Stimulated activated CD8-positive, alpha-beta memory T cell treated with anti-CD3 and anti-CD28 coated beads, Interleukin-4, amount 100 ng/mL, for 1 hour (primary cell): ENCODE results near the gene PLAC1.

ENCODE experiments used
- DNase-seq, 2 donors: peaks; one replicate each; pipeline ENCODE4 v3.0.0-alpha.2; 2020; ENCODE audit warnings: low read depth in 2 of 2, low spot score in 1 of 2

Gene PLAC1

DNA sequence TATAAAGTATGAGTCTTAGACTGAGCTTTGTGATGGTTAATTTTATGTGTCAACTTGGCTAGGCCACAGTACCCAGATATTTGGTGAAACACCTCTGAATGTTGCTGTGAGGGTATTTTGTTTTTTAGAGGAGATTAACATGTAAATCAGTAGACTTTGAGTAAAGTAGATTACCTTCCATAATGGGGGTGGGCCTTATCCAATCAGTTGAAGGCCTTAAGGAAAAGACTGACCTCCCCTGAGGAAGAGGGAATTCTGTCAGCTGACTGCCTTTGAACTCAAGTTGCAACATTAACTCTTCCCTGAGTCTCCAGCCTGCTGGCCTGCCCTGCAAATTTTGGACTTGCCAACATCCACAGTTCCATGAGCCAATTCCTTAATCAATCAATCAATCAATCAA lies 66.0 kb downstream of the PLAC1 start:
- no peak for DNase-seq

DNA sequence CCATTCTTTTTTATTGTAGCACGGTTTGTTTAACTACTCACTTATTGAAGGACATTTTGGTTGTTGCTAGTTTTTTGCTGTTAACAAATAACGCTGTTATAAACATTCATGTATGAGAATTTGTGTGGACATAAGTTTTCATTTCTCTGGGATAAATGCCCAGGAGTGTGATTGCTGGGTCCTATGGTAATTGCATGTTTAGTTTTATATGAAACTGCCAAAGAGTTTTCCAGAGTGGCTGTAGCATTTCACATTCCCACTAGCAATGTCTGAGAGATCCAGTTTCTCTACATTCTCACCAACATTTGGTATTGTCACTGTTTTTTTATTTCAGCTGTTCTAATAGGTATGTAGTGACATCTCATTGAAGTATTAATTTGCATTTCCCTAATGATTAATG lies 66.8 kb downstream of the PLAC1 start:
- DNase-seq, result no peak

DNA sequence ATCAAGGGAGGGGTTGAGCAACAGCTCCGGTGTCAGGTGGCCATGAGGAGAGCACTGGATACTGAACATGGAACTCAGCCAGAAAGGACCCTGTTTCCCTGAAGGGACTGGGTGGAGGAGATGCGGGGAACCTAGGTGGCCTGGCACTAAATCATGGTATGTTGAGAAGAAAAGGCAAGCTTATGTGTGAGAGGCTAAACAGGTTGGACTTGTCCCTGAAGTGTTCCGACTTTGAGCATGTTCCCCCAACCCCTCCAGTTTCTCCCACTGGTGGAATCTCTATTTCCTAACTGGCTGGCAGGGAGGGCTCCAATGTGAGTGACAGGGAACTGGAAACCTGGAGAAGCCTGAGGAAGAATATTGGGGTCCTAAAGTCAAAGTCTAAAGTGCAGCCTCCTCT lies 69.5 kb downstream of the PLAC1 start:
- DNase-seq, result no peak

DNA sequence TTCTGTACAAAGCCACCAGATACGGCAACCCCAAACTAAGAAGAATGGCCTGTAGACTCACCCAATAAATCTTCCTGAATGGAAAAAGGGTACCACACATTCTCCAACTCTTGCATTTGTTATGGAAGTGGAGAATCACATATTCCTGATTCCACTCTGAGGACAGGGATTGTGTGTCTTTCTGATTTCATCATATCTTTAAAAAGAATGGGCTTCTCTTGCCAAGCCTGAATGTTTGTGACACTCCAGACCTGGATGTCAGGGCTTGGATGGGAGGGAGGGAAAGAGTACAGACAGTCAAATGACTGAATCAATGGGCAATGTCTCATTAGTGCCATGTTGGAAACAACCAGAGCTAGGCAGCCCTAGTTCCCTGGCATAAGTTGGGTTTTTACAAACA lies 77.4 kb downstream of the PLAC1 start:
- no peak for DNase-seq

DNA sequence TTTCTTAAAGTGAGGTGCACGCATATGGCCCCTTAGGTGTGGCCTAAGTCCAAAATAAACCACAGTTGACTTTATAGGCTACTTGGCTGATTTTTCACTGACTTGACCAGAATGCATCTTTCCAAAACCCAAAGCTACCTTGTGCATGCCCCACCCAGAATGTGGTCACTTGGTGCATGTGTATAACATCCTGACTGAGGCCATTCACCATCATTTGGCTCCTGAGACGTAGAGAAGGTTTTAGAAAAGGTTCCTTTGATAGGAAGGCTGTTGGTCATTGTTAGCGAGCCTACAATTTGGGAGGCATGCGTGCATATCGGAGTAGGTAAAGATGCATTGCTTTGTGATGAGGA lies 84.6 kb downstream of the PLAC1 start:
- DNase-seq, result no peak

DNA sequence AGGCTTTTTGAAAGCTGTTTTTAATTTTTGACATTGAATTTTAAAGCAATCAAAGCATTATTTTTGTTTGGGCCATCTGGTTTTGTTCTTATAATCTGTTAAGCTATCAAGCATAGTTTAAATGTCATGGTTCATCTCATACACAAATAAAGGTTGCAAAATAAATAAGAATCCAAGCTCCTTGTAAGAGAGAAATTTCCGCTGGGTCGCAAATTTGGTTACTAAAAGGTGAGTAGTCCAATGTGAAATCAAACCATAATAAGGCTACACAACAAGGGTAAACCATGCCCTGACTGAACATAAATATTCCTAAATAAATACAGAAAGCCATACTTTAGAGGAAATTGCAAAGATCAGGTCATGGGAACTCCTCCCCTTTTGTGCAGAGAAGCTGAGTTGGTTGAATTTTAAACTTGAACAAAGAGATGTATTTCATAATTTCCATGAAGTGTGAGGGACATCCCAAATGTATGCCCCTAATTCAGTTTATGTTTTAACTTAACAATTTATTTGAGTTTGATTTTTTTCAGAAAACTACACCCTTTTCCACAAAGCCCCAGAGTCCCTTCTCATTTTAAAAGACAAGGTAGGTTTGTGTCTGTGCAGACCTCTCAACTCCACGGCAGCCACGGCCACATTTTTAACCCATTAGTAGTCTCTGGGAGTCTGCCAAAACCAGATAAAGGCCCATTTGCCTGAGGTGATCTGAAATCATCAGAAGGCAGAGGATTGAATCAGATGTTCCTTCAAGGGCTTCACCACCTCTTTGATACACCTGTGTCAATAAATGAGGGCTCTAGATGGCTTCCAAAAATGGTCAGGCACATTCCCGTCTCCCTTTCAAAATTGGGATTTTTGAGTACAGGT lies 85.2 kb downstream of the PLAC1 start:
- no peak for DNase-seq

DNA sequence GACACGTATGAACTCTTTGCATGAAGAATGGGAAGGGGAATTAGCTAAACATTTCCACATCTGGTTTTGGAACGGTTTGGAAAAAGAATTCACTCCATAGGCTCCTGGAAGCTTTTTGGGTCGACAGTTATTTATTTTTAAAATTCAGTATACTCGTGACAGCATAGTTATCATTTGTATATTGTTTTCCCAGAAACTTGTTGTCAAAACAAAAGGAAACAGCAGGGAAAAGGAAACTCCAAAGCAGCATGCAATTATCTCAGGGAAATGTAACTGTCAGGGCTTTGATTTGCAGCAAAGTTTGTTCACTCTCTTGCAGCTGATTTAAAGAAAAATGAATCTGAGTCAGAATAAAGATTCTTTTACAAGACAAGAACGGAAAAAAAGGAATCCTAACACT lies 86.5 kb downstream of the PLAC1 start:
- DNase-seq, result no peak

DNA sequence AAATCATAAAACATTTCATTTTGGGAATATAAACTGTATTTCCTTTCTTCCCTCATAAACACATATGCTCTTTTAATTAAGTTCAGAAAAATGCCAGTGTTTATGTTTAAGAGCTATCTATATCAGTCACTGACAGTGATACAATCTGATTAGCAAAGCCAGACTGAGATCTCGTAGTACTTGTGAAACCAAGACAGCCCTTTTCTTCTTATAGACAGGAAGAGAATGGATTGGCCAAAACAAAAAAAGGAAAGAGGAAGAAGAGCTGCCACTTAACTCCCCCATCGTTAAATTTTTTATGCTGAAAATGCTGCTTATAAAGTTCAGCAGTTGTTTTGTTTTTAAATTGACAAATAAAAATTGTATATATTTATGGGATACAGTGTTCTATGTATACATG lies 87.4 kb downstream of the PLAC1 start:
- DNase-seq, result no peak

DNA sequence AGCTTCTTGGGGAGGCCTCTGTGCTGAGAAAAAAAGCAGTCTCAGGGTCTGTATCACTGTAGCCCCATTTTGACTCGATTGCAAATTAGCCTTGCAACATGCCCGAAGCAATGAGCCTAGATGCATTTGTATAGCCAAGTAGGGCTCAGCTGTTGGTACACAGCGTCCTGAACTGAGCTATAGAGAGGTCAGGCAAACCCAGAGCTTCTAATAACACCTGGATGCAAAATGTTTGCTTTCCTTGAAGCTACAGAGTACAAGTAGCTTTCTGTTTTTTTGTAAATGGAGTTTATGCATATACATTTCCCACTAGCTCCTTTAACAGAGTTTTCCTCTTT lies 87.8 kb downstream of the PLAC1 start:
- DNase-seq, result no peak

DNA sequence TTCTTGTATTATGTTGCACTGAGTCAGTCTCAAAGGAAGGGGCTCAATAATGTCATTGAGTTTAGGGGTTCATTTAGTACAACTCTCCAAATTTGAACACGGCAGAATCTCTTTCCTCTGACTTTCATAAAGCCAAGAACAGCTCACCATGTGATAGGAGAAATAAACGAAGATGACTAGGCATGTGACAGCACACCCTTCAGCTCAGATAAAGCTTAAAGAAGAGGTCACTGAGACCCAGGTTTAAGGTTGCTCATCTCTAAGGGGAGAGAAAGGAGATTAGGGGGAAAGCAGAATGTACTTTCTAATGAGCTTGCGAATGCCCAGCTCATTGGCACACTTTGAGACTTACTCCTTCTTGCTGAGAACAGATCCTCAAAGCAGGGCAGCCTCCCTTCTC lies 89.0 kb downstream of the PLAC1 start:
- no peak for DNase-seq

DNA sequence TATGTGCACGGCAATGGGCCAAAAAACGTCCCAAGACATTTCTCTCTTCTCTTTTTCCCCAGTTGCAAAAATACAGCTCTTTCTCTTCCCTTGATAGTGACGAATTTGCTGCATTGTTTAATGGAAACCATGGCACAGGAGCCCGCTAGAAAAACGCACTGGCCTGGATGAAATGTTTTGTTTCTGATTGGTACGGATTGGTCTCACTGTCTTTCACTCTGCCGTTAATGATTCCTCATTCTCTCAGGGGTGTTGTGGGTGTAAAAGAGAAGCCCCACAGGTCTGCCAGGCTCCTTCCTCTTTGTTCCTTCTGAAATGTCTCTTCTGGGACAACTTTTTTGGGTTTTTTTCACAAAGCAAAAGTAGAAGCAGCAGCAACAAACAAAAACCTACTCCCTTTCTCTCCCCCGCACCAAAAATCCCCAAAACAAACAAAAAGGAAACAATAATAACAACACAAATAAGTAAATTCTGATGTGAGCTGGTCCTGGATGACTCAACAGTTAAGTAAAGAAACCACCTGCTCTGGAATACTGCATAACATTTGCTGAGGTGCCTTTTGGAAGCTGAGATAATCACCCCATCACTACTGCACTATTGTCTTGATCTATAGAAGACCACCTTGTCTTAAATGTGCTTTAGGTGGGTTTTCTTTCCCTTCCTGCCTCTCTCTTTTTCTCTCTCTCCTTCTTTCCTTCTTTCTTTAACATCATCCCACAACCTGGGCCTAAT lies 89.8 kb downstream of the PLAC1 start:
- no peak for DNase-seq

DNA sequence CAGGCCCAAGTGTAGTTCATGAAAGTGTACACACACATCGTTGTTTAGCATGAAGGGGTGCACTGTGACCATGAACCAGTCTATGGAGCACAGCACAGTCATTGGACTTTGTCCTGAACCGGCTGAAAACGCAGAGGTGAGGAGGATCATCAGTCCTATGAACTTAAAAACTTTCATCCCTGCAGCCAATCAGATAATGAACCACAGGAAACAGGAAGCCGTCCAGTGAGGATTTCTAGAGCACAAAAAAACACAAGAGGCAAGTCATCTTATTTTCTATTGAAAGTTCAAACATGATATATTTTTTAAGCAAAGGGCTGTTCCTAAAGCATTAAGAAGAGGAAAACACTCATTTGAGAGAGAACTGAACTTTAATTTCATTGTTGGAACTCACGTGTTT lies 91.8 kb downstream of the PLAC1 start:
- DNase-seq, result no peak

DNA sequence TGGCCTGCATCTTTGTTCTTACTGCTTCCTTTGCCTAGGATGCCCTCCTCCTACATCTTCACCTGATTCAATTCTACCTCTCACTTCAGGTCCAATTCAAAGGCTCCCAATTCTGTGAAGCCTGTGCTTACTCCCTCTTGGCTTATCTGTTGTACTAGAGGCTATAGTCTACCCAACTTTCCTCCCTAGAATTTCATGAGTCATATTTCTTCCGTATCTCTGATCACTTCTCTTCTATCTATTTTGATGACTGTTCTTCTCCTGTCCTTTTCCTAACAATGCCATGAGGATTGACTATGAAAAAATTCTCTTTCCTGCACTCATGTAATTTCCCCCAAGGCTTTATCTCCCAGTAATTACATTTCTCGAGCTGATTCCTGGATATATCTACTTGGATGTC lies 96.3 kb downstream of the PLAC1 start:
- DNase-seq, result no peak

DNA sequence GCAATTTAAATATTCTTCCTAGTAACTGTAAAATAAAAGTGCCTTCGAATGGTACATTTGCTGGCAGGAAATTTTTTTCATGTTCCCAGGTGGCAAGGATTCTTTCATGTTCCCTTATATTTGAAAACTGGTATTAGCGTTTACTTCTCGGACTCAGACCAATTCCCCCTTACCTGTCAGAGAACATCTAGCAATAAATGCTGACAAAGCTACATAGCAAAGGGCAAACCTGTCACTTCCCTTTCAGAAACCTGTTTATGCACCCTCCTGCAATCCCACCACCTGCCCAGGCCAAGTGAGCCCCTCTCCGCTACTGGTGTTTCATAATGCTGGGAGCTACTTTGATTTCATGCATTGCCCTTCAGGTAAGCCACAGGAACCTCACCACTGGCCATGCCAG lies 100.1 kb downstream of the PLAC1 start:
- no peak for DNase-seq

DNA sequence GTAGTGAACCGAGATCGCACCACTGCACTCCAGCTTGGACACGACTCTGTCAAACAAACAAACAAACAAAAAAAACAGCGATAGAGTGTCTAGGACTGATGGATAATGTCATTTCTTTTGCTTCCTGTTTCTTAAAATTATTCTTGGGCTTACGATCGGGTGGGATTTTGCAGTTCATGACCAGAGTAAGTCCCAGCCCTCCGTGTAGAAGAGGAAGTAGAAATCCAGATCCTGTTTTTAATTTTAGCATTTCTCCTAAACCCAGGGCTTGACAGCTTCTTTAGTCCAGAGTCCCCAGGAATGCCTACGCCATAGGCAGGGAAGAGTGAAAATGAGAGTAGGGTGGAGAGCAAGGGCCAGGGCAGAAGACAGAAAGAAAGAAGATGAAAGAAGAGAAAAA lies 104.0 kb downstream of the PLAC1 start:
- DNase-seq, result no peak

DNA sequence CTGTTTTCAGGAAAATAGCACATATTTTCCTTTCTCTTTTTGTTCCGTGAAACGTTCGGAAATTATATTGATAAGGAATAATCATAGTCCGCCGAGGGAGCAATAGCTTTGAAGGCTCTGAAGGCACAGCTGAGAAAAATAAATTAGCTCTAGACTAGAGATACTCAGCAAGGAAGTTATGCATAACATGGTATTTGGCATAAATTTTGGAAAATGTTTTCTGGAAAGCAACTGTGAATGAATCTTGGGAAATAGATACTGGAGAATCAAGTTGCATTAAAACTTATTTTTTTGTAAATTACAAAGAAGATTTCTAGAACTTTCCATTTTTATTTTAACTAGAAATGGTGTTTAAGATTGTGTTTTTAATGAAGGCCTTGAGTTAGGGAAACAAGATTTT lies 105.9 kb downstream of the PLAC1 start:
- no peak for DNase-seq

DNA sequence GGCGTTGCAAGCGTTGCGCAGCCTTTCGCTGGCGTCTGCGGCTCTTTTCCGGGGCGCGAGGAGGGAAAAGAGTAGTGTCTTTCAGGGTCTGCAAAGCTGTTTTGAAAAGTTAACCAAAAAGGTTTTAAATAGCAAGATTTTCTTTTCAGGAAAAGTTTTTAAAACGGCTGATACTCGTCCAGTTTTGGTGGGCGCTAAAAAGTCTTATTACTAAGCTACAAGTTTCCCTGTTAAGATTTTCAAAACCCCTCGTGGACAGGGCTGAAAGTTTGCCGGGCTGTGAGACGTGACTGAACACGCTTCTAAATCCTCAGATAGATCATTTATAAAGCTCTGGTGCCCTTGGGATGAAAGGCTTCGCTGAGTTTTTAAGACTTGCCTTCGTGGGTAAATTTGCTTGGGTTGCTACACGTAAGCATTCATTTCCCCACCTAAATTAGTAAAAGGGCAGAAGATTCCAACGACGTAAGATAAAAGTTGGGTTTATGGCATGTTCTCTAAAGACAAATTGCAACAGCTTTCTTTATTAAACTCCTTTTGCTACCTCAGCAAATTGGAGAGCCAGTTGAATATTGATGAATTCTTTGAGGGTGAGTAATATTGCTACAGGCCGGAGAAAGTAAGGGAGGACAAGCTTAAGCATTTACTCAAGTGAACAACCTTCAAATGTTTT lies 106.8 kb downstream of the PLAC1 start:
- no peak for DNase-seq

DNA sequence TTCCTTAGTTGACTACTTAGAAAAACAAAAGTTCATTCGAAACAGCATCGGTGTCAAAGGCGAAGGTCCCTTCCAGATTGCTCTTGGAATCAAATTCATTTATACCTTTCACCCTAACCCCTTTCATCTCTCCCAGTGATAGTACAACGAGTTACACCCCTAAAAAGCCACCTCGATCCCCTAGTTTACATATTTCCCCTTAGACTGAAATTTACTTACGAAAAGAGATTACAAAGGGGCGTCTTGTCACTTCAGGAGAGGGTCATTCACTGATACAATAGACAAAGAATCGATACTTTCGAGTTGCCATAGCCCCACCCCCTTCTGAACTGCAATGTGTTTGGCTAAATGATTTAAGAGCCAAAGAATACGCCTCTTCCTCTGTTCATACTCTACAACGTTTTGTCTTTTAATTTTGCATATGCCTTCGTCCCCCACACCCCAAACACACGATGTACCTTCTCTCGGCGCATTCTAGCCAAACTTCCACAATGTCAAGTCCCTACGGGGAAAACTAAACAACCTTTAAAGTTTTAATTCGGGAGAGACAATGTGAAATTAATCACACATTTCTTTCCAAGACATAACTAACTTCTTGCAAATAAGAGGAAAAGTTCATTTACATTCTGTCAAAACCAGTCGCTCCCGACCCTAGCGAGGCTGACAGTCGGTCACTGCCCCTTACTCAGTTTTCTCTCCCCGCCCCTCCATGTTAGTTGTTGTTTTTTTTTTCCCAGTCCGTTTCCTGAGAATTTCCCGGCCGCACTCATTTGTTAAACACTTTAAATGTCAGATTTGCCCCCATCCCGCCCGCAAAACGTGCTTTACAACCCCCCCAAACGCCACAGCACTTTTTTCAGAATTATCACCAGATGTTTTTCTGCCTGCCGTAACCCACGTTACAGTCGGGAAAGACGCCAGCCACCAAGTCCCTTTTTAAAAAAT lies 109.7 kb downstream of the PLAC1 start:
- no peak for DNase-seq

DNA sequence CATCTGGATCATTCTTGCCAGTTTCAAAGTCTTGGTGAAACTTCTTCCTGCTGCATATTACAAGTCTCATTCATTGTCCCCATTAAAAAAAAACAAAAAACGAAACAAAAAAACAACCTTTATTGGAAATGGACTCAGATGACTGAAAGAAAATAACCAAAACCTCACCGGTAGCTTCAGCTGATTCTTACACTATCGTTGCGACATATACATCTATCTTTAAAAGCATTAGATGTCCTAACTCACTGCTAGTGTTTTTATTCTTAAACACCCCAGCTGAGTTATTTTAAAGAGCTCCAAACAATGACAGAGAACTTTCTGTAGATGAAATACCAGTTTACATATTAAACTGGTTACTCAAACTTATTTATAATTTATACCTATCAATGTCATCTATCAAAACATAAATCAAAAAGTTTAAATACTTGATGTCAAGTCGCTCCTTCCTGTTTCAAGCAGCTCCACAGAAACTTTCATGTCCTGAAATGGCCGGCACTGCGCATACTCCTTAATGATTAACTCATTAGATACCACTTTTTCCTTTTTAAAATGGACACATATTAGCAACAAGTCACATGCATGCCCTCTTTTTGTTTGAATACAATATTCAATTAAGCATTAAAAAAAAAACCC lies 111.1 kb downstream of the PLAC1 start:
- no peak for DNase-seq

DNA sequence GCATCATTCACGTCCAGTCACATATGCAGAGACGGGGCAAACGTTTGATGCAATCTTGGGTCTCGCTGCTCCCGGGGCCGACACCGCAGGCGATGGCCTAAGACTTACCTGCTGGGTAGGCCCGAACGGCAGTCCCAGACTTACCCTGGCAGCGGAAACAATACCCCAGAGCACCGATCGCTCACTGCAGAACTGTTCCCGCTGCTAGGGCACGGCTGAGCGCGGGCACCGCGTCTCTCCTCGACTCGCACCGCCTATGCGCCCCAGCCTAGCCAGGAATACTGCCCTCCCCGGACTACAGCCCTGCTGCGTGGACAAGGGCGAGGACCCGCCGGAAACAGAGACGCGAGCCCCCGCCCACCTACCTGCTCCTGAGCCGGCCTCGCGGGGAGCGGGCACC lies 112.1 kb downstream of the PLAC1 start:
- no peak for DNase-seq

DNA sequence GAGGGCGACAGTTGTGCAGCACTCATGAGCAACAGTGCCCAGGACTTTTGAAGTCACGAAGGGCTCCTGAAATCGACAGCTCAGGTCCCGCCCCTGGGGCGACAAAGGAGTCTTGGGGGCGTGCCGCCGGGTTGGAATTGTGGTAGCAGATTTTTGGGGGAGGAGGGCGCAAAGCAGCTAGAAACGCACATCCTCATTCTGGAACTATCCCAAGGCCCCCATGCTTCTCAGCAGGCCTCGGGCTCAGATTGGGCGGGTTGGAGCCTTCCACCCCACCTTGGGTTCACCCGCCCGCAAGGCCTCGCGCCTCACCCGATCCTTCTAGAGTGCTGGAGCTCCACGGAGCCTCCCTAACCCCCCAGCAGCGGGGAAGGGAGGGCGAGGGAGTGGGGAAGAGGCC lies 112.8 kb downstream of the PLAC1 start:
- no peak for DNase-seq
